A549 (cell line): ENCODE data around the gene LCN9.

Source experiments
- CTCF ChIP-seq: fragments of >200 bp; sonication (Bioruptor Twin); formaldehyde crosslinking; IDR thresholded peaks from 3 replicates; pipeline ENCODE4 v1.5.1; 2016
- EHMT2 ChIP-seq: fragments of 200-600 bp; sonication (generic); IDR thresholded peaks from 2 replicates; pipeline ENCODE4 v1.6.1; 2016; ENCODE audit warnings: antibody characterized with exemption, low read depth, mild to moderate bottlenecking, moderate library complexity
- POLR2A ChIP-seq: IDR thresholded peaks from 2 replicates; pipeline ENCODE4 v1.6.1; 2012; ENCODE audit warnings: mild to moderate bottlenecking, low read length
- POLR2AphosphoS2 ChIP-seq: conservative IDR thresholded peaks from 2 replicates; pipeline ENCODE4 v1.6.1; 2012; ENCODE audit warnings: low read length, improper control_type of control experiment, inconsistent platforms
- RAD21 ChIP-seq, 2 experiments: fragments of >200 bp in 1 of 2; sonication (Bioruptor Twin) in 1 of 2; formaldehyde crosslinking in 1 of 2; IDR thresholded peaks in 1 of 2; conservative IDR thresholded peaks in 1 of 2; 2 replicates in 1 of 2; 3 replicates in 1 of 2; pipeline ENCODE4 v1.6.1; 2012 to 2018; ENCODE audit warnings: inconsistent platforms in 1 of 2

- no peak for TF ChIP-seq RAD21 (conservative IDR thresholded peaks at IDR 0.05 in 1 of 2, IDR thresholded peaks at IDR 0.05 in 1 of 2)
- TF ChIP-seq POLR2AphosphoS2 = no peak
- no peak for TF ChIP-seq POLR2A
- TF ChIP-seq CTCF = no peak
- no peak for TF ChIP-seq EHMT2
Measured at GRCh38 chr9:135693771-135694170, 30.7 kb downstream of the LCN9 start.
